HG03439 (cell line): ENCODE measurements around the gene XCL2.
"Not testable (repeated sequence)": the region's sequence is repeated elsewhere in the genome, so short reads cannot be mapped to it uniquely, and the experiment has no call there.

Experiments used
- ATAC-seq: cut with Tn5 transposase; IDR thresholded peaks from one replicate; pipeline ENCODE4 v1.9.1; 2021; ENCODE audit warnings: mild to moderate bottlenecking, moderate library complexity; ENCODE audit not compliant: unreplicated experiment

Gene XCL2

GRCh38 chr1:168560370-168560769, 16.6 kb upstream of the XCL2 start:
- ATAC-seq: no peak

GRCh38 chr1:168556647-168557046, 12.8 kb upstream of the XCL2 start:
- ATAC-seq: no peak

GRCh38 chr1:168555508-168556046, 11.8 kb upstream of the XCL2 start:
- ATAC-seq: no peak

- no peak for ATAC-seq
Measured at GRCh38 chr1:168554603-168555483, 11.0 kb upstream of the XCL2 start.

- no peak for ATAC-seq
Measured at GRCh38 chr1:168553680-168554553, 10.1 kb upstream of the XCL2 start.

- no peak for ATAC-seq
Measured at GRCh38 chr1:168552961-168553360, 9.2 kb upstream of the XCL2 start.

- no peak for ATAC-seq
Measured at GRCh38 chr1:168551688-168552087, 7.9 kb upstream of the XCL2 start.

GRCh38 chr1:168550971-168551370, 7.2 kb upstream of the XCL2 start:
- ATAC-seq: no peak

- not testable (repeated sequence) for ATAC-seq
Measured at GRCh38 chr1:168546553-168546895, 2.7 kb upstream of the XCL2 start.

GRCh38 chr1:168545678-168546552, 2.1 kb upstream of the XCL2 start:
- not testable (repeated sequence) for ATAC-seq

- not testable (repeated sequence) for ATAC-seq
Measured at GRCh38 chr1:168542978-168543377, 819 bp downstream of the XCL2 start.

GRCh38 chr1:168540798-168541197, 3.0 kb downstream of the XCL2 start:
- ATAC-seq: not testable (repeated sequence)

- ATAC-seq: no peak
Measured at GRCh38 chr1:168535536-168535935, 8.3 kb downstream of the XCL2 start.

- ATAC-seq: no peak
Measured at GRCh38 chr1:168531615-168532345, 12.0 kb downstream of the XCL2 start.

GRCh38 chr1:168529518-168529917, 14.3 kb downstream of the XCL2 start:
- ATAC-seq: no peak

- no peak for ATAC-seq
Measured at GRCh38 chr1:168521401-168522000, 22.3 kb downstream of the XCL2 start.

- no peak for ATAC-seq
Measured at GRCh38 chr1:168520832-168521231, 23.0 kb downstream of the XCL2 start.

GRCh38 chr1:168520052-168520751, 23.6 kb downstream of the XCL2 start:
- no peak for ATAC-seq

GRCh38 chr1:168518813-168519212, 25.0 kb downstream of the XCL2 start:
- ATAC-seq: no peak
